Adrenal gland (tissue), 5 donors: ENCODE measurements around the gene CAMK1G.

Experiments used
- CTCF ChIP-seq, 6 experiments: fragments of 450-650 bp in 4 of 6; fragments of 200-600 bp in 2 of 6; sonication (generic) in 1 of 6; IDR thresholded peaks; 1 replicate in 5 of 6; 2 replicates in 1 of 6; pipeline versions ENCODE4 v1.5.1 to v1.8.0; 2016 to 2021; ENCODE audit warnings: antibody characterized with exemption in 6 of 6, mild to moderate bottlenecking in 2 of 6, moderate library complexity in 1 of 6
- POLR2A ChIP-seq, 2 donors: fragments of 450-650 bp; IDR thresholded peaks; one replicate each; pipeline ENCODE4 v1.6.1; 2017; ENCODE audit warnings: antibody characterized with exemption in 2 of 2, mild to moderate bottlenecking in 2 of 2, moderate library complexity in 1 of 2
- donor health status: DM: no; HTN: no; CAD: no.

DNA sequence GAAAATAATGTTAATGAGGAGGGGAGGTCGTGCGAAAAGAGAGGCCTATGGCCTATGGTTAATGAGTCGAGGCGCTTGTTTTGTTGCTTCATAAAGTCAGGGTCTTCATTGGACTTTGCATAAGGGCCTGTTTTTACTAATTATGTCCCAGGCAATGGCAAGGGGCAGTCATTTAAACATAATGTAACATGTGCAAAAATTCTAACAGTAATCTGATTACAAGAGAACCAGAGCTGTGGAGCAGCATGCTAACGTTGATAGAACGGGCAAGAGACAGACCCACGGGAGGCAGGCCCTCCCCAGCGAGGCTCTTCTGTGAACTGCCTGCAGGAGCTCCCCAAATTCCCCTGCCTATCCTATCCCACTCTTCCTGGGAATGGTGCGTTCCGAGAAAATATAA, 22.6 kb upstream of the CAMK1G start:
- TF ChIP-seq CTCF (IDR thresholded peaks at IDR 0.05) (no peak), POLR2A (IDR thresholded peaks at IDR 0.05) (no peak)
